Activated CD4-positive, CD25-positive, alpha-beta regulatory T cell treated with anti-CD3 and anti-CD28 coated beads, Interleukin-2, amount 50 U/mL, for 24 hours (primary cell): ENCODE data around the gene NCCRP1.

Source experiments
- ATAC-seq, 2 donors: fragments of 150-1000 bp; cut with Tn5 transposase; one replicate each; pipeline ENCODE4 v1.10.0; 2021; ENCODE audit warnings: mild to moderate bottlenecking in 1 of 2, moderate library complexity in 1 of 2

The NCCRP1 gene, protein sequence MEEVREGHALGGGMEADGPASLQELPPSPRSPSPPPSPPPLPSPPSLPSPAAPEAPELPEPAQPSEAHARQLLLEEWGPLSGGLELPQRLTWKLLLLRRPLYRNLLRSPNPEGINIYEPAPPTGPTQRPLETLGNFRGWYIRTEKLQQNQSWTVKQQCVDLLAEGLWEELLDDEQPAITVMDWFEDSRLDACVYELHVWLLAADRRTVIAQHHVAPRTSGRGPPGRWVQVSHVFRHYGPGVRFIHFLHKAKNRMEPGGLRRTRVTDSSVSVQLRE

GRCh38 chr19:39196860-39197562 lies at the start of gene NCCRP1:
TSS of gene NCCRP1 (plus strand) at chr19:39196964. CDS start at chr19:39196983, 19 bp downstream.
- ATAC-seq: no peak

- peak; percentile 69 to 85 for ATAC-seq
These were observed 49.3 kb upstream of the NCCRP1 start for GRCh38 chr19:39147480-39147879.

DNA sequence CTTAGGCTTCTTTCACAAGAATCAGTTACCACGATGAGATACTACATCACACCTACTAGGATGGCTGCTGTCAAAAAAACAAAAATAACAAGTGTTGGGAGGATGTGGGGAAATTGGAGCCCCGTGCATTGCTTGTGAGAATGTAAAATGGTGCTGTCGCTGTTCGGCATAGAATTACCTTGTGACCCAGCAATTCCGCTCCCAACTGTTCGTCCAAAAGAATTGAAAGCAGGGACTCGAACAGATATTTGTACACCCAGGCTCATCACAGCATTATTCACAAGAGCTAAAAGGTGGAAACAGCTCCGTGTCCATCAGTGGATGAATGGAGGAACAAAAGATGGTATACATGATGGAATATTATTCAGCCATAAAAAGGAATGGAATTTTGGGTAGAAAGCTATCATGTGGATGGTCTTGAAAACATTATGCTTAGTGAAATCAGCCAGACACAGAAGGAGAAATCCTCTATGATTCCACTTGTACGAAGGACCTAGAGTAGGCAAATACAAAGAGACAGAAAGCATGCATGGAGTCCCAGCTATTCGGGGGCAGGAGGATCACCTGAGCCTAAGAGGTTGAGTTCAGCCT lies 47.7 kb upstream of the NCCRP1 start:
- no peak for ATAC-seq

GRCh38 chr19:39150235-39150634 lies 46.5 kb upstream of the NCCRP1 start:
- no peak for ATAC-seq

GRCh38 chr19:39150807-39151600 lies 45.8 kb upstream of the NCCRP1 start:
- ATAC-seq: no peak

DNA sequence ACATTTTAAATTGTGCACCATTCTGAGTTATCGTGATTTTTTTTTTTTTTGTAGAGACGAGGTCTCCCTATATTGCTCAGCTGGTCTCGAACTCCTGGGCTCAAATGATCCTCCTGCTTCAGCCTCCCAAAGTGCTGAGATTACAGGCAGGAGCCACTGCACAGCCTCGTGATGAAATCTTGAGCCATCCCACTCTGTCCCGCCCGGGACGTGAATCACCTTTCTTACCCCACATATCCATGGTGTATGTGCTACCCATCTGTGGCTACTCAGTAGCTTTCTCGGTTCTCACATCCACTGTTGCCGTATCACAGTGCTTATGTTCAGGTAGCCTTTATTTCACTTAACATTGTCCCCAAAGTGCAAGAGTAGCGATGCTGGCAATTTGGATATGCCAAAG lies 44.7 kb upstream of the NCCRP1 start:
- ATAC-seq: no peak

DNA sequence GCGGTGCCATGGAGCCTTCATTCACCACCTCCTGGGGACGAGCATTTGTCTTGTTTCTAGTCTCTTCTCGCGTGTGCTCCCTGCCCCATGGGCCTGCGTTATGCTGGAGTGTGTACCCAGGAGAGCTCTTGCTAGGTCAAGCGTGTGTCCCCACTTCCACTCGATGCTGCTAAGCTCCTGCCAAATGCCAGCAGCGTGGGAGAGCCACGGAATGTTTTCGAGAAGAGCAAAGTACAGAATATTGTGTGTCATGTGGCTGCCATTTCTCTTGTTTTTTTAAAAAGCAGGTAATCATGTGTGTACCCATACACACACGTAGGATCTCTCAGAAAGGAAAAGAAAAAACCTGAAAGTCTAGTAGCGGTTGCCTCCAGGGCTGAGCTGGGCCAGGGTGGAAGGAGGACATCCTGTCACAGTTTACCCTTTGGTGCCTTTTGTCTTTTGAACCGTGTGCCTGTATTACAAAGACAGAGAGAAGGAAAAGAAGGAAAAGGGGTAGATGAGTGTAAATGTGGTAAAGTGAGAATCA lies 42.6 kb upstream of the NCCRP1 start:
- ATAC-seq: no peak

DNA sequence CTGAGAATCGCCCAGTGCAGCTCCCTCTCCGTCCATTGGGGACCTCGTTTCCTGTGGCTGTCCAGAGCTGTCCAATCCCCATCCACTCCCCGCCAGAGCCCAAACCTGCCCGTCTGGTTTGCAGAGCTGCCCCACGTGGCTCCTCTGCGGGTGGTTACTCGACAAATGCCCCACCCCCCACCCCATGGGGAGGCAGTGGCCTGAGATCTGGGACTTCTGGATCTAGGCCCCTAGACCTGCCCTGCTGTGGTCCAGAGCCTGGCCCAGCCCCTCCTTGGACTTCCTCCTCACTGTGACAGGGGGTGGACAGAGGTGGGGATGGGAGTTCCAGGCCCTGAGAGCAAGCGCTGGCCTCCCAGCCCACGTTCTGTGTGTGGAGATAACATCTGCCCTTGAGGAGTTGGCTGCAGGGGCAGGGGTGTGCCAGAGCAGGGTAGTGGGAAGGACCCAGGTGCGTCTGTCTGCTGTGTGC lies 42.1 kb upstream of the NCCRP1 start:
- ATAC-seq: no peak

DNA sequence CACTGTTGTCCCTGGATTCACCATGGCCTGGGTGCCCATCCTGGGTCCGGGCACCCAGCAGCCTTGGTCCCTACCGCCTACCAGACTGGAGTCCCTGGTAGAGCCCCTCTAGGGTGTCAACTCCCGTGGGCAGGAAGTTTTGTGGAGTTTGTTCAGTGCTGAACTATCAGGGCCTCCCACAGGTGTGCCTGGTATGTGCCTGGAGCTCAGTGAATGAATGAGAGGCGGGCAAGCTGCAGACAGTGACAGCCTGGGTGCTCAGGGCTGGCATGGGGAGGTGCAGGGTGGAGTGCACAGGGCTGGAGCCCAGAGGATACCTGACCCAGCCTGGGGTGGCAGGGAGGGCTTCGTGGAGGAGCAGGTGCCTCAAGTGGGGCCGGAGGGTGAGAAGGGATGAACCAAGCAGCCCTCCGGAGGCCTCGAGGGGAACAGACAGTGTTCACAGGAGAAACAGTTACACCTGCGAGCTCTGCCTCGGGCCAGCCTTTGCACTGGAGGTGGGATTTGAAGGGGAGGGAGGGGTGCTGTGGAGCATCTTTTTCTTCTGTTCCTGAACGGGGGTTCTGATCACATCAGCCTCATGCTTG lies 41.6 kb upstream of the NCCRP1 start:
- no peak for ATAC-seq

DNA sequence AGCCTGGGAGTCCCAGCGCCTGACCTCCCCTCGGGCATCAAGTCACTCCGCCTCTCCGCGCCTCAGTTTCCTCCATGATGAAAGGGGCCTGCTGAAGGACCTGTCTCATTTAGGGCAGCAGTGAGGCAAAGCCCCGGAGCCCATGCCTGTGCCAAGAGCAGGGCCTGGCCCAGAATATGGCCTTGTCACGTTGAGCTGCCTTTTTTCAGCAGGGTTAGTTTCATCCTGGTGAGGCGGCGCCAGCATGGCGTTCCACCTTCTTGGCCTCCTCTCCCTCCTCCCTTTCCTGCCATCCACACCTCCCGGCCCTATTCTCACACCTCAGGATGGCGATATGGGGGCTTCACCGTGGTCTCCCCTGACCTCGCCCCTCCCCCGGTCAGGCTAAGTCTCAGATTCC lies 41.0 kb upstream of the NCCRP1 start:
- no peak for ATAC-seq

DNA sequence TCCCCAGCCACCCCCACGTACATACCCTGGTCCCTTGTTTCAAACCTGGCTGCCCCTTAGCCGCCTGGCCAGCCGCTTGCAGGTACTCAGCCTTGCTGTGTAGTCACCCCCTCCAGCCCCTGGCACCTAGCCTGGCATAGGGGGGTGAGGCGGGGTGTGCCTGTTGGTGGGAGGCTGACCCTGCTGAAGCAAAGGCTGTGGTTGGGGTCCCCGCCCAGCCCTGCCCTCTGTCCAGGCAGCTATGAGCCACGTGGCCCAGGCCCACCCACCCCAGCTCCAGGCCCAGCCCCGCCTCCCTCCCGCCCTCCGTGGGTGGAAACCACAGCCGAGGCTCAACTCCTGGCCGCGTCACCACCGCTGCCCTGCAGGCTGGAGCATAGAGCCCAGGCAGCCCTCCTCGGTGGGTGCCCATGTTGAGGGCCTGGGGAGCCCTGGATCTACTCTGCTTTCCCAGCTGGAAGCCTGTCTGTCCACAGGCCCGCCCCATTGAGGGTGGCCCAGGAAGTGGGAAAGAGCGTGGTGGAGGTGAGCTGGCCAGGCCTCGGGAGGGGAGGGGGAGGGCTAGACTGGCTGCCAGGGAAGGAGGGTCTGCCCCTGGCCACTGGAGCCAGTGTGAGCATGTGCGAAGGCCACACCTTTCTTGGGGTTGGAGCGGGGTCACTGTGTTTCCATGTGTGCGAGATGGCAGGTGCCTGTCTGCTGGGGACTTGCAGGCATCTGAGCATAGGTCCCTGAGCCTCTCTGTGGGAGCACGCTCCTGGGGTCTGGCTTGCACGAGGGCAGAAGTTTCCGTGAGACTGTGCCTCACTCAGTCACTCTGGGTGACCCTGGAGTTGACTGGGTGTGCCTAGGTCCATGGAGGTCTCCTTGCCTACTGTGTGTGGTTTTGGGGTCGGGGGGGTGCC lies 40.2 kb upstream of the NCCRP1 start:
- no peak for ATAC-seq

GRCh38 chr19:39157275-39157996 lies 39.3 kb upstream of the NCCRP1 start:
- ATAC-seq: no peak

DNA sequence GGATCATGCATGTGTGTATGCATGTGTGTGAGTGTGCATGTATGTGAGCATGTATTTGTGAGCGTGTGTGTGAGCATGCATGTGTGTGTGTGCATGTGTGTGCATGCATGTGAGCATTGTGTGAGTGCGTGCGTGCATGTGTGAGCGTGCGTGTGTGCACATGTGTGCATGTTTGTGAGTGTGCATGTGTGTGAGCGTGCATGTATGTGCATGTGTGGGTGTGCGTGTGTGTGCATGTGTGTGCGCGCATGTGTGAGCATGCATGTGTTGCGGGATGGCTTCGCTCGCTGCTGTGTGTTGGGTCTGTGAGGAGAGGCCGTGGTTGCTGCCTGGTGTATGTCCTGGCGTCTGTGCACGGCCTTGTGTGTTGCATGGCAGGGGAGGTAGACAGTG lies 38.8 kb upstream of the NCCRP1 start:
- ATAC-seq: no peak

DNA sequence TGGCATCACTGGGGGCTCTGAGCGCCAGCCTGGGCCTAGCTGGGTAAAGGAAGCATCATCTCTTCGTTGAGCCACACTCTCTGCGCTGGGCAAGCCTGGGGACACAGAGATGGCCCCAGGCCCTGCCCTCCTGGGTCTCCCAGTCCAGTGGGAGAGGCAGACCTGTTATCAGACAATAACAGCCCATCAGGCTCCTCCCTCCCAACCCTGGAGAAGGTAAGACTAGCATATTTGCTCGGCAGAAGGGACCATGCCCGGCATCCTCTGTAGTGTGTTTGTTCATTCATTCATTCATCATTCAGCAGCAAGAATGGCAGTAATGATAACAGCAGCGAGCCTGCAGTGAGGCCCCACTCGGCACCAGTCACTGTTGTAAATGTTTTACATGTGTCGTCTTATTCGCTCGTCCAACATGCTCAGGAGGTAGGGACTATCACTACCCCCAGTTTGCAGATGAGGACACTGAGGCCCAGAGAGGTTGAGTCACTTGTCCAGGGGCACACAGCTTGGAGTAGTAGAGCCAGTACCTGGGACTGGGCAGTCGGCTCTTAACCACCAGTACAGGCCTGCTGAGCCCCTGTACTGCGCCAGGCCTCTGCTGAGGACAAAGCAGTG lies 38.0 kb upstream of the NCCRP1 start:
- ATAC-seq: no peak

- no peak for ATAC-seq
These were observed 36.3 kb upstream of the NCCRP1 start for GRCh38 chr19:39160523-39160861.

GRCh38 chr19:39160889-39161672 lies 35.7 kb upstream of the NCCRP1 start:
- ATAC-seq: no peak

DNA sequence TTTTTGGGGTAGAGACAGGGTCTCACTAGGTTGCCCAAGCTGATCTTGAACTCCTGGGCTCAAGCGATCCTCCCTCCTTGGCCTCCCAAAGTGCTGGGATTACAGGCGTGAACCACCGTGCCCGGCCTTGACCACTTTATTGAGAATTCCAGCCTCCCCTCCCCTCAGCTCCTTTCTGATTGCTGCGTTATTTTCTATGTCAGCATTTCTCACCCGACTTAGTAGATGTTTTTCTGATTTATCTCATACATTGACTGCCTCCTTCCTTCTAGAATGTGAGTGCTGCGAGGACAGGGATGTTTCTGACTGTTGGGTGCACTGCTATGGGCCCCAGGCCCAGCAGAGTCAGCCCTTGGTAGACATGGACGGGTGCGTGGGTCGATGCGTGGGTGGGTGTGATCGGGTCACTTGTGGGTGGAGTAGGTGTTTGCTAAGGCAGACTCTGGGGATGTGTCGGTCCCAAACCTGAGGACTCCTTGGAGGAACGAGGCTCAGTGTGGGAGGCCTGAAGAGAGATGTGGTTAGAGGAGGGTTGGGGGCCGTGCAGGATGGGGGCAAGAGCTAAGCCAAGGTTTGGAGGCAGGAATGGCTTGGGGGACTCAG lies 34.2 kb upstream of the NCCRP1 start:
- ATAC-seq: no peak

- no peak for ATAC-seq
These were observed 33.1 kb upstream of the NCCRP1 start for GRCh38 chr19:39163621-39164020.

DNA sequence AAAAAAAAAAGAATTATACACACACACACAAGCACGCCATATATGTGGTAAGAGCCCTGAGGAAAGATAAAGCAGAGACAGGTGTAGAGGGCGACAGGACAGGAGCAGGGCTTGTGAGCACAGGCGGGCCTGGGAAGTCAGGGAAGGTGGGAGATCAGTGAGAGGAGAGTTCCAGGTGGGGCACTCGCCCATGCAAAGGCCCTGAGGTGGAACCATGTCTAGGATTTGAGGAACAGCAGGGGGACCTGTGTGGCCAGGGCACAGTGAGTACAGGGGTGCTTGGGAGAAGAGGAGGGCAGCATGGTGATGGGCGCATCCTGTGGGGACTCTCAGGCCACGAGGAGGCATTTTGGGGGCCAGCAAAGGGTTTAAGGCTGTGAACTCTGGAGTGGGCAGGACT lies 32.5 kb upstream of the NCCRP1 start:
- no peak for ATAC-seq
